Jurkat, Clone E6-1 (cell line): ENCODE measurements around the gene BPIFB3.
"Not testable (repeated sequence)": the region's sequence is repeated elsewhere in the genome, so short reads cannot be mapped to it uniquely, and the experiment has no call there.

Experiments used
- DNase-seq: peaks from one replicate; pipeline ENCODE4 v3.0.0-alpha.2; 2011; ENCODE audit warnings: low read depth, low spot score
- H3K4me3 ChIP-seq: 2 replicates; pipeline ENCODE4 v1.5.1; 2011; ENCODE audit warnings: mild to moderate bottlenecking, low read length, control low read depth, moderate library complexity

The BPIFB3 gene

DNA sequence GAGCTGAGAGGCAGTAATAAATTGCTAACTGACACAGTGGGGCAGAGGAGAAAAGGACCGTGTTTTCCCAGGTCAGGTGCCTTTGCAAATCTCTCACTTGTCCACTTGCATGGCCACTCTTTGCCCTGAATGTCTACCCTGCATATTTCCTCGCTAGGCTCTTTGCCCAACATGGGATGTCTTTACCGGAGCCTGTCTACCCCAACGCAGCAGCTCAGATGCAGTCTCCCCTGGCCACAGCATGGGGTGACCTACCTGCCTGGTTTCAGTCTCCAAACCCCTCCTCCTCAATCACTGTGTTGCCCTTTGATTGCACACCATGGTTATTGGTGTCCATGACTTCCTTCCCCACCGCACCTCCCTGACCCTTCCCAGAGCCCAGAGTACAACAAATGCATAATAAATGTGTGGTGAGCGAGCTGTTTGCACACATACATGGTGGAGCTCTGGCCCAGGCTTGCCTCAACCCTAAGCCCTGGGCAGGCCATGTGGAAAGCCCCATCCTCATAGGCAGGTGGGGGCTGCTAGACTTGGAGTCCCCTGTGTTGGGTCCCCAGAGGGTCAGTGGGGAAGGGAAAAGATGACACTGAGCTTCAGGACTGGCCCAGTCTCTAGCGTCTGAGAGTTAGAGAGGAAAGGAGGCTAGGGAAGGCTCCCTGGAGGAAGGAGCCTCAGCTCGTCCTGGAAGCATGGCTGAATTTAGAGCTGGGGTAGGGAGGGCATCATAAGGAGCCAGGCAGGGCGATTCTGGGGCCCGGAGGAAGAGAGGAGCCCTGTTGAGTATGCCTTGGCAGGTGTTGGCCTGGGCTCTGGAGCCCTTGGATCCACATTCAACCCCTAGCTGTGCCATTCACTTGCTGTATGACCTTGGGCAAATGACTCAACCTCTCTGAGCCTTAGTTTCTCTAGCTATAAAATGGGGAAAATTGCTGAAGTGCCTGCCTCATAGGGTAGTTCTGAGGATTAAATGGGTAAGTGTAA is 26.6 kb upstream of the BPIFB3 start:
- H3K4me3 ChIP-seq: no peak overlapping the region
- DNase-seq: no peak

DNA sequence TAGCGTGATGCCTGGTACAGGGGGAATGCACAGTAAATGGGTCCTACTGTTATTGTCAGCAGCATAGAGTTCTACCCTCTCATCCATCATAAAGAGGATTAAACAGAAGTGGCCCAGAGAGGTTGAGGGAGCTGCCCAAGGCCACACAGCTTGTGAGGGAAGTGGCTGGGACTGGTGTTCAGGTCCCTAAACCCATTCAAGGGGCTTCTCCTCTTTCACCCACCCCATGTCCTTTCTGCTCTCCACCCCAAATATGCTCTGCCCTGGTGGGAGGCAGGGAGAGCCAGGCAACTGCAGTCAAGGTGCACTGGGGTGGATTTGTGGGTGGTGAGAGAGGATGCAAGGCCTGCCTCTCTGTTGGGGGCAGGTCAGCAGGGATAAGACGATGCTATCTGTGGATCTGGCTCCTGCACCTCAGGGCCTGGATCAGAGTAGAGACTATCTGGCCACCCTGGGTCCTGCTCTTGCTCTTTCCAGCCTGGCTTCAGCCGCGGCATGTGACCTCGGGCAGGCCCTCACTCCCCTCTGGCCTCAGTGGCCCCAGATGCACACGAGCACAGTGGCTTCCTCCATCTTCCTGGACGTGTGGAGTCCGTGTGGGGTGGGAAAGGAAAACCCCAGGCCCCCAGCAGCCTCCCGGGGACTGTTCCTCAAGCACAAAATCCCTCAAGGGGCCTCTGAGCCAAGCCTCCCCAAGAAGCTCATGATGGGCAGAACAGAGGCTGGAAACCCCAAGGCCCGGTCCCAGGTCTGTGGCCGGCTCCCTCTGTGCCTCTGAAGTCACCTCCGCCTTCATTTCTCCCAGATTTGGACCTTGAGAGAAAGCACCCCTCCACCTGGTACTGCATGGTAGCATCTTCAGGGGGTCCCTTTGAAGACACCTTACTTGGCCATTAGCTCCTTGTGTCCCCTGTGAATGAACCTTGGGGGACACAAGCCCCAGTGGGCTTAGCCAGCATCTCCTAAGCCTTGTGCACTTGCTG is 25.6 kb upstream of the BPIFB3 start:
- H3K4me3 ChIP-seq: no peak overlapping the region
- DNase-seq: no peak

DNA sequence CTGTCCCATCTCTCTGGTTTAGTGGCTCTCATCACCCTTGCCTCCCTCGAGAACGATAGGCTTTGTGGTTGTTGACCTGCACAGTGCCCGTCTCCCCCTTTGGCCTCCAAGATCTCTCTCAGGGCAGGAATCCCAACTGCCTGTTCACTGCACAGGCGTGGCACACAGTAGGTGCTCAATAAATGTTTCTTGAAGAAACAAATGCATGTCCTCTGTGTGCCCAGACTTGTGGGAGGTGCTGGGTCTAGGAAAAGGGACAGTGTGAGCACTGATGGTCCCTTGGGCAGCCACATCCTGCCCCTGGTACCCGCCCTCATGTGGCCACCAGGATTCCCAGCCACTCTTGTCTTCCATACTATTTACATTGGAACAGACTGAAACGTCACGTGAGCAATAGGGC is 24.8 kb upstream of the BPIFB3 start:
- no peak for DNase-seq
- H3K4me3 ChIP-seq: no peak overlapping the region

DNA sequence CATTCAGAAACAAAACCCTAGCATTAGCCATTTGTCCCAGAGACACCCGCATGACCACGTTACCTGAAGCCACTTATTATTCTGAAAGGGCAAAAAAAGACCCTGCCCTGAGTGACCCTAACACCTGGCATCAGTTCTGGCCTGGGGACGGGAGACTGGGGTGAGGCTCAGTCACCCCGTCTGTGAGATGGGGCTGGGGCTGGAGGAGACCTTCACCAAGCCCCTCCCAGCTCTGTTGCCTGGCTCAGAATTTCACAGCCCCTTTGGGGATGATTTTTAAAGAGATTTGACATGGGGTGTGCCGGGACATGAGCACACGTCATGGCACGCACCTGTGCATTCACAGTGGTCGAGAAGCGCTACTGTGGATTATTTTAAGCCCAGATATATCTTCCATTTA is 23.6 kb upstream of the BPIFB3 start:
- H3K4me3 ChIP-seq: no peak overlapping the region
- no peak for DNase-seq

DNA sequence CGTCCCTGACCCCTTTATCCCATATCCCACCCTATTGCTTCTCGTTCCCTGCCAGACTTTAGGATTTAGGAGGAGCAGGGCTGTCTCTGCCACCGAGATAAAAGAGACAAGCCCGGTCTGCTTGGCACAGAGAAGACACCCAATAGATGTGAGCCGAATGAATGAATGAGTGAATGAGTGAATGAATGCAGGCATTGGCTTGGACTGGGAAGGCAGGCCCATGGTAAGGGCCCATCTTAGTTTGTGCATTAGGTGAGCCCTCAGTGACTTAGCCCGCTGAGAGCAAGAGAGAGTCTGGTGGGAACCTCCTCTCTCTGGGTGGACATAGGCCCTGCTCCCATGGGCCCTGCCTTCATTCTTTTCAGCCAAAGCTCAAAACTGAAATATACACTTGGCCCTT is 23.1 kb upstream of the BPIFB3 start:
- H3K4me3 ChIP-seq: no peak overlapping the region
- DNase-seq: no peak

DNA sequence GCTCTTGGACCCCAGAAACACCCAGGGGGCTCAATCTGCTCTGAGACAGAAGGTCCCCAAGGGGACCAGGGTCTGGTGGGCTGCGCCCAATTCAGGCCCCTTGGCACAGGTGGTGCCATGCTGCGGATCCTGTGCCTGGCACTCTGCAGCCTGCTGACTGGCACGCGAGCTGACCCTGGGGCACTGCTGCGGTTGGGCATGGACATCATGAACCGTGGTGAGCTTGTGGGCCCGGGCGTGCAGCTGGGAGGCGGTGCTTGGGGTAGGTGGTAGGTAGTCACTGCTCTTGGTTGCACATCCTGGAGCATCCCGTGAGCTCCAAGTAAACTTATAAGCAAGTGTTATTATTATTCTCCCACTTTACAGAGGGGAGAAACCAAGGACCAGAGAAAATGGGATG is 22.2 kb upstream of the BPIFB3 start, which contains the start of gene BPIFB6:
Gene BPIFB6 (plus strand): TSS at position 118 of the 400 bp plus-strand sequence. CDS start 0 bp downstream, at position 118.
- DNase-seq: no peak
- H3K4me3 ChIP-seq: no peak within 1 kb of the TSS

DNA sequence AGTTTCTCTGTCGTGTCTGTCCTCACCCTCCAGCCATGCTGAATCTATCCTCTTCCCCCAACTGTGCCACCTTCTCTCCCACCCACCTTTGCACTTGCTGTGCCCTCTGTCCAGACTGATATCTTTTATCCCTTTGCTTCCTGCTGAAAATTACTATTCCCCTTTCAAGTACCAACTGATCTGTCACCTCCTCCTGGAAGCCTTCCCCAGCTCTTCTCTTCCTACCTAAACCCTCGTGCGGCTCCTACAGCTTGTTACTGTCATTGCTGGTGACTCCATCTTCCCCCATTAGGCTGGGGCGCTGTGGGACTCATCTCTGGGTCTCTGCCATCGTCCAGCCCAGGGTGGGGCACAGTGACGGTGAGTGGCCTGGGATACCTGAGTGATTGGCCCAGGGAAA is 21.1 kb upstream of the BPIFB3 start:
- H3K4me3 ChIP-seq: no peak overlapping the region
- DNase-seq: no peak

DNA sequence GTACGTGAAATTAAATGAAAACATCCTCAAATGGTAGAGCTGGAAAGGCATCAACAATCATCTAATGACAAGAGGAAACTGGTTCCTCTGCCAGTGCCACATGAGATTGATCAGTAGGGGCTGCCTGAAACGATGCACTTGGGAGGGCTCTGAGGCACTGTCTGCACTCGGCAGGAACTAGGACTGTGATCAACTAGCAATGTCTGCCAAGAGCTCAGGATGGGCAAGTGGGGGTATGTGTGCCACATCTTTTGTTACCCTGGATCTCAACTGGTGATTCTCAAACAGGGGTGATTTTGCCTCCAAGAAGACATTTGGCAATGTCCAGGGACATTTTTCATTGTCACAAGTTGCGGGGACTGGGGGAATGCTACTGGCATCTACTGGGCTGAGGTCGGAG is 20.3 kb upstream of the BPIFB3 start:
- no peak for DNase-seq

DNA sequence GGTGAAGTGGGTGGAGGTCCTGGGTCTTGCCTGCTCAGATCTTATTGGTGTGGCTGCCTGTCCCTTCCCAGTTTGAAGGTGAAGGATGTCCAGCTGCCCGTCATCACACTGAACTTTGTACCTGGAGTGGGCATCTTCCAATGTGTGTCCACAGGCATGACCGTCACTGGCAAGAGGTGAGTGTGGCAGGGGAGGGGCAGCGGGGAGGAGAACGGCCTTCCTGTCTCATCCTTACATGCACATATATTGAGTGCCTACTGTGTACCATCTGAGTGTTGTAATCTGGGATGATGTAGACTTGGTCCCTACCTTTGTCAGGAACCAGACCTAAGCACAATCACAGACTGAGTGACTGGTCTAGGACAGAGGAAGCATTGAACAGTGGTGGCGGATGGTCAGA is 19.6 kb upstream of the BPIFB3 start:
- no peak for DNase-seq

More for the DNA sequence above, 20.3 kb upstream of the BPIFB3 start:
- no peak overlapping the region for H3K4me3 ChIP-seq

DNA sequence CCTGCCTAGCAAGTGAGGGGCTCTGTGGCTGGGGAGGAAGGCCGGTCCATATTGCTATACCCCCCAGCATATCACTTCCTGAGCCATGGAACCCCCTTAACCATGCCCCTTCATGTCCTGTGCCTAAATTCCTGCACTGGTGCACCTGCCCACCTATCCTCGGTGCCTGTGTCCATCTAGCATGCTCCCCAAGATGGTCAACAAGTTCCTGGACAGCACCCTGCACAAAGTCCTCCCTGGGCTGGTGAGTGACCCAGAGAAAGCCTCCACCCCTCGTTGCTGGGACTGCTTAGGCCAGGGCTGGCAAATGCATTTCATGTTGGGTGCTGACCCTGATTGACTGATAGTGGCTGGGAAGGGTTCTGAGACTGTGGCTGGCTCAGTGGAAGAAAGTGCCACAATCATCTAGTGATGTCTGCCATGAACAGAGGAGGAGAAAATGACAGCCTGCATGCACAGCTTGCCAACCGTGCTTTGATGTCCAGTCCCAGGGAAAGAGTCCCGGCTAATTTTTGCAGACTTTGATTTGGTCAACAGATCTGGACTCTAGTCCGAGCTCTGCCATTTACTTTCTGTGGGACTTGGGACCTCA is 18.7 kb upstream of the BPIFB3 start:
- DNase-seq: no peak
- H3K4me3 ChIP-seq: no peak overlapping the region

More for the DNA sequence above, 19.6 kb upstream of the BPIFB3 start:
- H3K4me3 ChIP-seq: no peak overlapping the region

DNA sequence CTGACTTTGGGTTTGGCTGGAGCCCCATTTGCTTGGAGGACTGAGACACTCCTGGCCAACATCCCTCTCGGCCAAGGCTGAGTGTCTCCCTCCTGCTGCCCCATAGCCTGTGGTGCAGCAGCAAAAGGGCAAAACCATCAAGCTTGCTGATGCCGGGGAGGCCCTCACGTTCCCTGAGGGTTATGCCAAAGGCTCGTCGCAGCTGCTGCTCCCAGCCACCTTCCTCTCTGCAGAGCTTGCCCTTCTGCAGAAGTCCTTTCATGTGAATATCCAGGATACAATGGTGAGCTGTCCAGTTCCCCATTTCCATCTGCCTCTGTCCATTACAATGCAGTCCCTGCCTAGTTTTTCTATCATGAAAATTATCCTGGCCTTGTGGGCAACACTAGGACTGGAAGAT is 16.2 kb upstream of the BPIFB3 start:
- H3K4me3 ChIP-seq: no peak overlapping the region
- DNase-seq: no peak

DNA sequence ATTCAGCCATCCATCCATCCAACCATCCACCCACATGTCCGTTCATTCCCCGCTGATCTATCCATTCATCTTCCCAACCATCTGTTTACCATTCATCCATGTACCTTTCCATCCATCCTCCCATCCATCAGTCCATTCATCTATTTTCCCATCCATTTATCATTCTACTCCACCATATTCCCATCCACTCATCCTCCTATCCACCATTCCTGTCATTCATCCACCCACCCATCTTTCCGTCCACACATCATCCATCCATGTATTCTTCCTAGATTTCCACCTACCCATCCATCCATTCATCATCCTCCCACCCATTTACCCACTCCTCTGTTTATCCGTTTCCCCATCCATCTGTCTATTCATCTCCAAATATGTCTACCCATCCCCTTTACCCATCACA is 15.5 kb upstream of the BPIFB3 start:
- no peak for DNase-seq
- no peak overlapping the region for H3K4me3 ChIP-seq

DNA sequence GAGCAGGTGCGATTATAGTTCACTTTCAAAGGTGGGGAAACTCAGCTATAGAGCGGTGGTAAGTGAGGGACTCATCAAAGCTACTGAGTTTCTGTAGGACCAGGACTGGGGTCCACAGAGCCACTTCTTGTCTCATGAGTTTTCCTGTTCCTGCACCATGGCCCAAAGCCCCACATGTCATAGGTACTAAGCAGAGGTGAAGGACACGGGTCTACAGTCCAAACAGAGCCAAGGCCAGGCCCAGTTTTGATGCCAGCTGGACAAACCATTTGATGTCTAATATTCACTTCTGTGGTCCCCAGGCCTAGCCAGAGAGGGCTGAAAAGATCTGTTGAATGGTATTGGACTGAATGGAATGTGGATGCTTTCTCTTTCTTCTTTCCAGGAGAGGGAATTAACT is 11.3 kb upstream of the BPIFB3 start:
- no peak overlapping the region for H3K4me3 ChIP-seq
- no peak for DNase-seq

DNA sequence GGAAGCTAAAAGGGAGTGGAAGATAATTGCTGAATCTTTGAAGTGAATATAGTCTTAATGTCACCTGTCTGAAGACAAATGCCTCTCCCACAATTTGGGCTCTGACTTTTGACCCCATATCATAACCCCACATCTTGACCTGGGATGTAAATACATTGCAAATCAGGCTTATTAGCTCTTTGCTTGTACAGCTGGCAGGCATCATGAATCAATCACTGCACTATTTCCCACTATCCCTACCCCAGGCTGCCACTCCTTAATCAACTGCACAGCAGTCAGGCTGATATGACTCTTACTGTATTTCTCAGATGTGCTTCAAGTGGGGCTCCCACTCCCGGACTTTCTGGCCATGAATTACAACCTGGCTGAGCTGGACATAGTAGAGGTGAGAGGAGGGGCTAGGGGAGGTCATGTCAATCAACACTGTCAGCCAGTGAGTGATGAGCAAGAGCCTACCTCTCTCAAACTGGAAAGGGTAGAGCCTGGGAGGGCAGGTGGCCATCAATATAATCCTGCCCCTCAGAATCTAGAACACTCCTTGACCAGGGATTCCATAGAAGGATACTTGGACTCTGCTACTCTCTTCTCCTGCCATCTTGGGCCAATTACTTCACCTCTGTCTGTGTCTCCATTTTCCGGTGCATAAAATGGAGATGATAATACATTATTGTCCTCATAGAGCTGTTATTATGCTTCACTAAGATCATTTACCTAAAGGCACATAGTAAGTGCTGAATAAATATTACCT is 10.5 kb upstream of the BPIFB3 start:
- H3K4me3 ChIP-seq: no peak overlapping the region
- no peak for DNase-seq

DNA sequence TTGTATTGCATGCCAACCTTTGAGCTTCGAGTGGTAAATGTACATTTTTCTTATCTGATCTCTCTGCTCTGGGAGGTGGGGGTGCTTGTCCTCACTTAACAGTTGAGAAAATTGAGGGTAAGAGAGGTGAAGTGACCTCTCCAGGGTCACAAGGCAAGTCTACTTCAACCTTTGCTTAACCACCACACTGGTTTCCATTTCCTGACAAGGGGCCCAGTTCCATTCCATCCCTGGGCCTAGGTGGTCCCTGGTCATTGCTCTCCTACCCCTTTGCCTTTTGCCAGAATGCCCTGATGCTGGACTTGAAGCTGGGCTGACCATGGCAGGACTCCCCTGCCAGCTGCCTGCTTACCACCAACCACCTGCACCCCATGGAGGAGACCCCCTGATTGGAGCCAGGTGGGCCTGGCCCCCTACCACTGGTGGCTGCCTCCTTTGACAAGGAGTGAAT is 9.9 kb upstream of the BPIFB3 start:
- no peak for DNase-seq
- no peak overlapping the region for H3K4me3 ChIP-seq

DNA sequence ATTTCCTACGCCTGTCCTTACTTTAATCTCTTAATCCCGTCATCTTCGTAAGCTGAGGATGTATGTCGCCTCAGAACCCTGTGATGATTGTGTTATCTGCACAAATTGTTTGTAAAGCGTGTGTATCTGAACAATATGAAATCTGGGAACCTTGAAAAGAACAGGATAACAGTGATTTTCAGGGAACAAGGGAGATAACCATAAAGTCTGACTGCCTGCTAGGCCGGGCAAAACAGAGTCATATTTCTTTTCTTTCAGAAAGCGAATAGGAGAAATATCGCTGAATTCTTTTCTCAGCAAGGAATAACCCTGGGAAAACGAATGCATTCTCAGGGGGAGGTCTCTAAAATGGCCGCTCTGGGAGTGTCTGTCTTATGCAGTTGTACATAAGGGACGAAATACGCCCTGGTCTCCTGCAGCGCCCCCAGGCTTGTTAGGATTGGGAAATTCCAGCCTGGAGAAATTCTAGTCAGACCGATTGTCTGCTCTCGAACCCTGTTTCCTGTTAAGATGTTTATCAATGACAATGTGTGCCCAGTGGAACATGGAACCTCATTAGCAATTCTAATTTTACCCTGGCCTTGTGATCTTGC is 8.5 kb upstream of the BPIFB3 start:
- DNase-seq, H3K4me3 ChIP-seq: not testable (repeated sequence)

DNA sequence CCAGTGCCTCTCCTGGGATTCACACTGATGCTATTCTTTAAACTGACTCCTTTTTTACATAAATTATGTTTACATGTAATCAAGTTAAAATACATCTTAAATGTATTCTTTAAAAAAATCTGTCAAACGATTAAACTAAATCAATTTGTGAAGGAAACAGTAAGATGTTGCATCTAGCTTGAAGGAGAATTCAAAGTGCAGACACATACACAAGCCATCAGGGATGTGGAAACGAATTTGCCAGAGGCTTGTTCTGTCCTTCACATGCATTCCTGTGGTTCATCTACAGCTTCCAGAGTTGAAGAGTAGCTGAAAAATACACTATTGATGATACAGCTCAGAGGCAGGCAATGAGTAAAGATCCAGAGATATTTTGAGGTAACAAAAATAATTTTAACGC is 7.3 kb upstream of the BPIFB3 start:
- no peak for DNase-seq
- H3K4me3 ChIP-seq: no peak overlapping the region

DNA sequence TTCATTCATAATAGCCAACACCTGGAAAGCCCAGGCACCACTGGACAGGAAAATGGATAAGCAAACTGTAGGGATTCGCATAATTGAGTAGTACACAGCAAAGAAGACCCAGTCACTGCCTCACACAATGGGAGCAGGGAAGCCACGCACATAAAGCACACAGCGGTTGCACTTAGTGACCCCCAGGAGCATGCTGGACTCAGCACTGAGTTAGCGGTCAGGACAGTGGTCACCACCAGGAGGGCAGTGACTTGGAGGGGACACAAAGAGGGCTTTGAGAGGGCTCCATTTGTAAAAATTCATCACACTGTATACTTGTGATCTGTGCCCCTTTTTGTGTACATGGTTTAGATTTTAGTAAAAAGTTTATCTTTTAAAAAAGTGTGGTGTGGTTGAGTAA is 2.4 kb upstream of the BPIFB3 start:
- DNase-seq: no peak
- no peak overlapping the region for H3K4me3 ChIP-seq
